Naive thymus-derived CD4-positive, alpha-beta T cell (primary cell): ENCODE measurements around the gene STAT5B. TPM values are rescaled to one million over a fixed set of nuclear protein-coding genes. Genes with fewer than 3 reads are reported as not detected.

Experiments
- ATAC-seq: fragments of 150-1000 bp; cut with Tn5 transposase; 2 replicates; pipeline ENCODE4 v1.10.0; 2021; ENCODE audit warnings: mild to moderate bottlenecking, moderate library complexity
- CTCF ChIA-PET: fragments of 350-600 bp; sonication (Branson Sonifier 250); formaldehyde crosslinking; loops from one replicate; lab custom pipeline; 2021; ENCODE audit warnings: antibody characterized with exemption; lab: Charles Lee
- POLR2A ChIA-PET: fragments of 350-600 bp; sonication (Branson Sonifier 250); formaldehyde crosslinking; loops from one replicate; lab custom pipeline; 2021; ENCODE audit warnings: antibody characterized with exemption, inconsistent platforms; lab: Charles Lee
- DNase-seq, 9 donors: peaks; one replicate each; pipeline versions ENCODE4 v3.0.0 to v3.0.0-alpha.2; 2020 to 2022; ENCODE audit warnings: mixed read lengths in 1 of 9
- H3K27ac ChIP-seq: one replicate; pipeline ENCODE4 v1.7.0; 2013; ENCODE audit warnings: mild to moderate bottlenecking, low read depth, low read length, moderate library complexity
- H3K27me3 ChIP-seq, 2 donors: one replicate each; pipeline ENCODE4 v1.7.0; 2013; ENCODE audit warnings: low read length in 2 of 2, mild to moderate bottlenecking in 2 of 2, moderate library complexity in 2 of 2; ENCODE audit not compliant: control insufficient read depth in 2 of 2, insufficient read depth in 2 of 2
- H3K36me3 ChIP-seq, 3 experiments: 1 replicate in 2 of 3; 2 replicates in 1 of 3; pipeline ENCODE4 v1.7.0; 2013; ENCODE audit warnings: low read length in 3 of 3, mild to moderate bottlenecking in 3 of 3, moderate library complexity in 1 of 3; ENCODE audit not compliant: insufficient read depth in 3 of 3, control insufficient read depth in 2 of 3
- H3K4me1 ChIP-seq, 2 donors: one replicate each; pipeline ENCODE4 v1.7.0; 2013; ENCODE audit warnings: low read length in 2 of 2, mild to moderate bottlenecking in 2 of 2, moderate library complexity in 1 of 2; ENCODE audit not compliant: control insufficient read depth in 2 of 2, insufficient read depth in 2 of 2
- H3K4me3 ChIP-seq: 2 replicates; pipeline ENCODE4 v1.7.0; 2013; ENCODE audit warnings: mild to moderate bottlenecking, low read length
- H3K9me3 ChIP-seq, 3 experiments: 1 replicate in 2 of 3; 2 replicates in 1 of 3; pipeline ENCODE4 v1.7.0; 2013; ENCODE audit warnings: low read length in 3 of 3; ENCODE audit not compliant: control insufficient read depth in 2 of 3
- H3K27ac Mint-ChIP-seq, 9 donors: one replicate each; pipeline ENCODE4 v1.8.0; 2020 to 2022; ENCODE audit warnings: mixed read lengths in 9 of 9, mild to moderate bottlenecking in 8 of 9, moderate library complexity in 5 of 9, inconsistent platforms in 2 of 9
- H3K27me3 Mint-ChIP-seq, 5 donors: one replicate each; pipeline ENCODE4 v1.8.0; 2021 to 2022; ENCODE audit warnings: mixed read lengths in 5 of 5, mild to moderate bottlenecking in 1 of 5
- H3K36me3 Mint-ChIP-seq, 5 donors: one replicate each; pipeline ENCODE4 v1.8.0; 2020 to 2022; ENCODE audit warnings: mixed read lengths in 5 of 5, mild to moderate bottlenecking in 3 of 5, inconsistent platforms in 1 of 5
- H3K4me1 Mint-ChIP-seq, 7 donors: one replicate each; pipeline ENCODE4 v1.8.0; 2020 to 2022; ENCODE audit warnings: mixed read lengths in 7 of 7, mild to moderate bottlenecking in 3 of 7, inconsistent platforms in 1 of 7
- H3K4me3 Mint-ChIP-seq, 10 donors: one replicate each; pipeline ENCODE4 v1.8.0; 2020 to 2022; ENCODE audit warnings: mild to moderate bottlenecking in 10 of 10, mixed read lengths in 10 of 10, moderate library complexity in 6 of 10, inconsistent platforms in 2 of 10
- H3K9me3 Mint-ChIP-seq, 11 donors: one replicate each; pipeline ENCODE4 v1.8.0; 2020 to 2022; ENCODE audit warnings: mixed read lengths in 11 of 11, mild to moderate bottlenecking in 4 of 11, inconsistent platforms in 1 of 11, moderate library complexity in 1 of 11
- intact Hi-C, 2 donors: fragments of 100-400 bp; cut with micrococcal nuclease; formaldehyde crosslinking; loops; one replicate each; pipeline ENCODE4 v1.15.1; 2023
- polyA plus RNA-seq, 2 donors: library from polyadenylated mRNA; unstranded; fragments of 300-500 nt; fragmentation: Illumina TruSeq; gene quantifications; one replicate each; pipeline ENCODE4 v1.2.3, GENCODE V29; 2021
- total RNA-seq, 6 experiments: library from RNA in 5 of 6; stranded (reverse) in 5 of 6; gene quantifications; 1 replicate in 5 of 6; 2 replicates in 1 of 6; pipeline ENCODE4 v1.2.3 and lab custom pipeline; 2021 to 2026

The STAT5B gene
- total and polyA plus RNA-seq, 7 experiments from 2014 or later: 98.0 to 192 (median 149) TPM

- peak overlapping the region; percentile 57 to 95 (median 86) for H3K4me3 Mint-ChIP-seq
- Histone ChIP-seq H3K27ac (peak overlapping the region; percentile 90), H3K27me3 (no peaks in the 10 kb centered on the region), H3K4me1 (peaks cover 25 to 27% of the 10 kb centered on the region in 2 donors), H3K9me3 (no peaks in the 10 kb centered on the region), H3K36me3 (peaks cover 0 to 4% (median 0%) of the 10 kb centered on the region in 3 experiments), H3K4me3 (peak overlapping the region; percentile 71)
- no peaks in the 10 kb centered on the region for H3K27me3 Mint-ChIP-seq
- peaks cover 0 to 2% (median 0%) of the 10 kb centered on the region in 11 donors for H3K9me3 Mint-ChIP-seq
- H3K27ac Mint-ChIP-seq: peak overlapping the region; percentile 78 to 92 (median 90)
- ChIA-PET CTCF (interaction anchor here (0.9 to 3.6 kb wide), 3 partner anchors 12 to 54 kb away, joined by 3 to 18 read pairs (median 10); no protein-coding TSS in a partner anchor), POLR2A (interaction anchor here (0.6 to 18.1 kb wide), 10 partner anchors 12 to 258 kb away, joined by 3 to 321 read pairs (median 4); partner anchors contain the start of genes GHDC, STAT3 and STAT5A)
- H3K36me3 Mint-ChIP-seq: peaks cover 0 to 8% (median 4%) of the 10 kb centered on the region in 5 donors
- DNase-seq (peak in 3 of 9 donors; percentile 23 to 57 (median 39)), ATAC-seq (no peak)
- H3K4me1 Mint-ChIP-seq: peaks cover 29 to 51% (median 45%) of the 10 kb centered on the region in 7 donors
- intact Hi-C loops: loop anchor here (1.0 kb wide), 3 partner anchors 11 to 54 kb away; partner anchors contain the start of gene STAT5A (in 1 of the 2)
Observed at GRCh38 chr17:42276609-42277341, 584 bp upstream of the STAT5B start.

GRCh38 chr17:42275527-42276358, 448 bp downstream of the STAT5B start:
- CTCF ChIA-PET: interaction anchor here (0.6 to 3.6 kb wide), 7 partner anchors 8 to 139 kb away, joined by 3 to 20 read pairs (median 5); no protein-coding TSS in a partner anchor
- H3K4me3 Mint-ChIP-seq: peak overlapping the region; percentile 95 to 100 (median 98)
- peaks cover 0 to 10% (median 4%) of the 10 kb centered on the region in 5 donors for H3K36me3 Mint-ChIP-seq
- ATAC-seq (peak; percentile 51), DNase-seq (peak in 8 of 9 donors; percentile 24 to 54 (median 38))
- Histone ChIP-seq H3K27me3 (no peaks in the 10 kb centered on the region), H3K27ac (peak overlapping the region; percentile 90), H3K36me3 (peaks cover 0 to 4% (median 0%) of the 10 kb centered on the region in 3 experiments), H3K4me1 (peaks cover 36 to 37% of the 10 kb centered on the region in 2 donors), H3K9me3 (no peaks in the 10 kb centered on the region), H3K4me3 (peak overlapping the region; percentile 93)
- POLR2A ChIA-PET: interaction anchor here (0.7 to 18.1 kb wide), 12 partner anchors 8 to 258 kb away, joined by 3 to 321 read pairs (median 4); partner anchors contain the start of genes DNAJC7, GHDC and STAT5A
- peaks cover 0 to 2% (median 0%) of the 10 kb centered on the region in 11 donors for H3K9me3 Mint-ChIP-seq
- H3K27ac Mint-ChIP-seq: peak overlapping the region; percentile 90 to 99 (median 97)
- no peaks in the 10 kb centered on the region for H3K27me3 Mint-ChIP-seq
- peaks cover 36 to 61% (median 55%) of the 10 kb centered on the region in 7 donors for H3K4me1 Mint-ChIP-seq
- intact Hi-C loops: loop anchor here (1.0 to 2.0 kb wide), 5 partner anchors 12 to 113 kb away; partner anchors contain the start of gene STAT3 (in 1 of the 2)

GRCh38 chr17:42274812-42275526, 1.2 kb downstream of the STAT5B start:
- Mint-ChIP-seq H3K27me3 (no peaks in the 10 kb centered on the region), H3K36me3 (peaks cover 0 to 12% (median 4%) of the 10 kb centered on the region in 5 donors), H3K9me3 (peaks cover 0 to 2% (median 0%) of the 10 kb centered on the region in 11 donors), H3K27ac (peak overlapping the region; percentile 90 to 99 (median 97)), H3K4me3 (peak overlapping the region; percentile 95 to 100 (median 98)), H3K4me1 (peaks cover 41 to 69% (median 63%) of the 10 kb centered on the region in 7 donors)
- no peak for DNase-seq
- intact Hi-C loops: loop anchor here (1.0 to 2.0 kb wide), 3 partner anchors 27 to 114 kb away; partner anchors contain the start of gene STAT3 (in 1 of the 2)
- Histone ChIP-seq H3K27ac (peak overlapping the region; percentile 90), H3K4me3 (peak overlapping the region; percentile 93), H3K27me3 (no peaks in the 10 kb centered on the region), H3K36me3 (peaks cover 0 to 4% (median 0%) of the 10 kb centered on the region in 3 experiments), H3K4me1 (peaks cover 39 to 45% of the 10 kb centered on the region in 2 donors), H3K9me3 (no peaks in the 10 kb centered on the region)
- no peak for ATAC-seq
- POLR2A ChIA-PET: interaction anchor here (0.7 to 18.1 kb wide), 15 partner anchors 9 to 346 kb away, joined by 3 to 321 read pairs (median 4); partner anchors contain the start of genes DNAJC7 and STAT5A
- CTCF ChIA-PET: interaction anchor here (0.6 to 3.6 kb wide), 6 partner anchors 9 to 52 kb away, joined by 3 to 20 read pairs (median 4); no protein-coding TSS in a partner anchor

- intact Hi-C loops: loop anchor here in 1 of 2 donors (2.0 kb wide), 2 partner anchors 51 to 115 kb away; partner anchors contain the start of gene STAT3
- peak overlapping the region; percentile 95 to 100 (median 98) for H3K4me3 Mint-ChIP-seq
- peaks cover 0 to 2% (median 0%) of the 10 kb centered on the region in 11 donors for H3K9me3 Mint-ChIP-seq
- ChIA-PET POLR2A (interaction anchor here (0.6 to 18.1 kb wide), 12 partner anchors 10 to 345 kb away, joined by 3 to 321 read pairs (median 5); partner anchors contain the start of gene STAT5A), CTCF (interaction anchor here (0.6 to 3.6 kb wide), 5 partner anchors 13 to 51 kb away, joined by 3 to 20 read pairs (median 4); no protein-coding TSS in a partner anchor)
- no peaks in the 10 kb centered on the region for H3K27me3 ChIP-seq
- DNase-seq (no peak), ATAC-seq (no peak)
- H3K36me3 ChIP-seq: peaks cover 0 to 4% (median 0%) of the 10 kb centered on the region in 3 experiments
- peaks cover 0 to 12% (median 4%) of the 10 kb centered on the region in 5 donors for H3K36me3 Mint-ChIP-seq
- no peaks in the 10 kb centered on the region for H3K9me3 ChIP-seq
- no peaks in the 10 kb centered on the region for H3K27me3 Mint-ChIP-seq
- H3K27ac Mint-ChIP-seq: peak overlapping the region; percentile 90 to 99 (median 97)
- H3K4me1 ChIP-seq: peaks cover 45 to 50% of the 10 kb centered on the region in 2 donors
- peak overlapping the region; percentile 93 for H3K4me3 ChIP-seq
- H3K4me1 Mint-ChIP-seq: peaks cover 41 to 77% (median 69%) of the 10 kb centered on the region in 7 donors
- peak overlapping the region; percentile 90 for H3K27ac ChIP-seq
Observed at GRCh38 chr17:42274253-42274542, 2.0 kb downstream of the STAT5B start.

- intact Hi-C loops: loop anchor here in 1 of 2 donors (2.0 kb wide), 3 partner anchors 15 to 115 kb away; partner anchors contain the start of genes STAT3 and STAT5A
- Histone ChIP-seq H3K9me3 (no peaks in the 10 kb centered on the region), H3K4me1 (peaks cover 48 to 53% of the 10 kb centered on the region in 2 donors), H3K27me3 (no peaks in the 10 kb centered on the region), H3K4me3 (peak overlapping the region; percentile 93), H3K36me3 (peaks cover 0 to 4% (median 0%) of the 10 kb centered on the region in 3 experiments), H3K27ac (peak overlapping the region; percentile 90)
- ChIA-PET CTCF (interaction anchor here (0.6 to 3.2 kb wide), 3 partner anchors 13 to 50 kb away, joined by 3 to 20 read pairs (median 4); no protein-coding TSS in a partner anchor), POLR2A (interaction anchor here (0.6 to 18.1 kb wide), 14 partner anchors 10 to 584 kb away, joined by 3 to 321 read pairs (median 4); partner anchors contain the start of genes DHX58 and STAT5A)
- H3K27ac Mint-ChIP-seq: peak overlapping the region; percentile 85 to 99 (median 96)
- peaks cover 41 to 82% (median 72%) of the 10 kb centered on the region in 7 donors for H3K4me1 Mint-ChIP-seq
- ATAC-seq: no peak
- no peaks in the 10 kb centered on the region for H3K27me3 Mint-ChIP-seq
- peak overlapping the region; percentile 80 to 100 (median 96) for H3K4me3 Mint-ChIP-seq
- peak in 5 of 9 donors; percentile 24 to 44 (median 39) for DNase-seq
- H3K9me3 Mint-ChIP-seq: peaks cover 0 to 2% (median 0%) of the 10 kb centered on the region in 11 donors
- H3K36me3 Mint-ChIP-seq: peaks cover 0 to 12% (median 4%) of the 10 kb centered on the region in 5 donors
Observed at GRCh38 chr17:42273474-42274252, 2.5 kb downstream of the STAT5B start.
